NOMO-1 (cell line): Measurements from ENCODE around the gene QKI.
"Not testable (repeated sequence)": the region's sequence is repeated elsewhere in the genome, so short reads cannot be mapped to it uniquely, and the experiment has no call there.

Experiments used
- DNase-seq, 2 experiments: peaks; one replicate each; lab custom pipeline; 2025; ENCODE audit not compliant: unreplicated experiment in 2 of 2; lab: John Stamatoyannopoulos, UW

QKI gene

DNA sequence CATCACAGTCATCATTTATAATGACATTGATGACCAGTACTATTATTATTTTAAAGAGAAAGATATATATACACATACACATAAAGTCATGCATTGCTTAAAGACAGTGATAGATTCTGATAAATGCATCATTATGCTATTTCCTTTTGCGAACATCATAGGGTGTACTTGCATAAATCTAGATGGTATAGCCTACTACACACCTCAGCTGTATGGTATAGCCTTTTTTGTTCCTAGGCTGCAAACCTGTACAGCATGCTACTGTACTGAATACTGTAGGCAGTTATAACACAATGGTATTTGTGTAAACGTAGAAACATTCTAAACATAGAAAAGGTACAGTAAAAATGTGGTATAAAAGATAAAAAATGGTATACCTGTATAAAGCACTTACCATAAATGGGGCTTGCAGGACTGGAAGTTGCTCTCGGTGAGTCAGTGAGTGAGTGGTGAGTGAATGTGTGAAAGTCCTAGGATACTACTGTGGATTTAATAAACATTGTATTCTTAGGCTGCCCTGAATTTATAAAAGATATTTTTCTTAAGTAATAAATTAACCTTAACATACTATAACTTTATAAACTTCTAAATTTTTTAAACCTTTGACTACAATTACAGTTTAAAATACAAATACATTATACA lies 23.9 kb downstream of the QKI start:
- DNase-seq: no peak

DNA sequence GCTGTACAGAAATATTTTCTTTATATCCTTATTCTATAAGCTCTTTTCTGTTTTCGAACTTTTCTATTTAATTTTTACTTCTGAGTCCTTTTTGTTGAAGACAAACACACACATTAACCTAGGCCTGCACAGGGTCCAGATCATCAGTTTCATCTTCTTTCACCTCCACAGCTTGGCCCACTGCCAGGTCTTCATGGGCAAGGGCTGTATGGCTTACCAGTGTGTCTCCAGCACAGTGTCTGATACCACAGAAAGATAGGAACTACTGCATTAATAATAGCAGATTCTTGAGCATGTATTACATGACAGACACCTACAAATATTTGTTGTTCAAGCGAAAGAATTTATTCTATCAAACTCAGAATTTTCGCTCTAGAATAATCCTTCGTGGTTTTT lies 24.4 kb downstream of the QKI start:
- DNase-seq: no peak

DNA sequence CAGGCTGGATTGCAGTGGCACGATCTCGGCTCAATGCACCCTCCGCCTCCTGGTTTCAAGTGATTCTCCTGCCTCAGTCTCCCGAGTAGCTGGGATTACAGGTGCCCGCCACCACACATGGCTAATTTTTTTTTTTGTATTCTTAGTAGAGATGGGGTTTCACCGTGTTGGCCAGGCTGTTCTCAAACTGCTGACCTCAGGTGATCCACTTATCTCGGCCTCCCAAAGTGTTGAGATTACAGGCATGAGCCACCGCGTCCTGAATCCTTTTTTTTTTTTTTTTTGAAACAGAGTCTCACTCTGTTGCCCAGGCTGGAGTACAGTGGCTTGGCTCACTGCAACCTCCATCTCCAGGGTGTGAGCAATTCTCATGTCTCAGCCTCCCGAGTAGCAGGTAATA lies 24.9 kb downstream of the QKI start:
- DNase-seq: not testable (repeated sequence)

GRCh38 chr6:163439997-163440396 lies 25.5 kb downstream of the QKI start:
- no peak for DNase-seq

- no peak for DNase-seq
Measured at GRCh38 chr6:163442336-163442735, 27.8 kb downstream of the QKI start.

- DNase-seq: no peak
Measured at GRCh38 chr6:163444077-163444476, 29.6 kb downstream of the QKI start.

GRCh38 chr6:163446549-163446948 lies 32.0 kb downstream of the QKI start:
- DNase-seq: no peak

DNA sequence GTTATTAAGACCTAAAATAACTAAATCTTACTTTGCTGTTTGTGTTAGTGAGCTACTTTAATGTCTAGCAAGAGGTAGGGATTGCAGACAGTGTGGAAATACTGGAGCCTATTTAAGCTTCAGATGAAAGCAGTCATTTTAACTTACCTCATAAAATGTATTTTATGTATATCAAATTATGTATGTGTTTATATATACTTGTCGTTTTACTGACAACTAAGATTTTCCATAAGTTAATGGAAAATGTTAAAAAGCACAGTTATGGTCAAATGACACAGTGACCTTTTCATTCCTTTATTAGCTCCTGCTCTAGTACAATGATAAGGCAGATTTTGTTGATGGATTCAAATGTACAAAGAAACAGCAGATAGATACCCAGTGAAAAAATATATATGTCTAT lies 34.6 kb downstream of the QKI start:
- no peak for DNase-seq

DNA sequence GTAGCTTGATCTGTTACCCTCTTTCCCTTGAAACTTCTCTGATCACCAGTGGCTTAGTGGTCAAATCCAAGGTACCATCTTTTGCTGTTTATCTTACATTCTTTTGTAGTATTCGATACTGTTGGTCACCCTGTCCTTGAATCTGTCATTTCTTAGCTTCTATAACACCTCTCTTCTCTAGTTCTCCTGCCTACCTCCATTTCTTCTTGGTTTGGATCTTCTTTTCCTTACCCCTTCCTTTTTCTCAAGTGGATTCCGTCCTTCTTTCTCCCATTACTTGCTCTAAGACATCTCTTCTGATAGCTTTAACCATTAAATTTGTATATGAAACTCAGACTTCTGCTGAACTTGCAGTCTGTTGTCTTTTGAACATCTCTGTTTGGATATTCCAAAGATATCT lies 39.9 kb downstream of the QKI start:
- no peak for DNase-seq

GRCh38 chr6:163455552-163455951 lies 41.0 kb downstream of the QKI start:
- DNase-seq: no peak

DNA sequence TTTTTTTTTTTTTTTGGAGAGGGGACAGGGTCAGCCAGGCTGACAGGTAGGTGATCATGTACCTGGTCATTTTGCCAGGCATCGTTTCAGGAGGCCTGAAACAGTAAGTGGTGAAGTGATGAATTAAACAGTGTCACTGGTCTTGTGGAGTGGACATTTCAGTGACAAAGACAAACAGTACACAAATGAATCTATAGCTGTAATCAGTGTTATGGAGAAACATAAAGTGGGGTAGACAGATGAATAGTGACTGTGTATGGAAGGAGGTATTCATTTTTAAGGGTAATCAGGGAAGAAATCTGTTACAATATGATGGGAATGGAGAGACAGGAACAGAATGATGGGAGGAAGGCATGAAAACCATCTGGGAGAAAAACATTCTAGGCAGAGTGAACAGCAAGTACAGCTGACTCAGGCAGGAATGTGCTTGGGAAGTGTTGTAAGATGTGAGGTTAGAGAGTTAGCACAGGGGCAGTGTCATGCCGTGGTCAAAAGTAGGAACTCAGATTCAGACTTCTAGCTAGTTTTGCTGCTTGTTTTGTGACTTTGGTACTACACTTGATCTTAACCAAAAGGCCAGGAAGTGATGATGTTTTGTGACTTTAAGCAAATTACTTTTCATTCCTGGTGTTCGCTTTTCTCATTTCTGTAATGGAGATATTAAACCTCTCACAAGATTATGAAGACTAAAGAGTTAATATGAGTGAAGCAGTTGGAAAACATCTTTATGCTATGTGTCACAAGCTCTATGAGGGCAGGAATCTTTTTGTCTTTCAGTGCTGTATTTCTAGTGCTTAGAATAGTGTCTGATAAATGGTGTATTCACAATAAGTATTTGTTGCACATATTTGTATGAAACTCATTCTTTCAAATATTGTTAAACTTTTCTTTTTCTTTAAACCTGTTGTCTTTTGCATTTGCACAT lies 43.4 kb downstream of the QKI start:
- peak in 1 of 2 experiments; percentile 42 for DNase-seq

GRCh38 chr6:163459007-163459406 lies 44.5 kb downstream of the QKI start:
- DNase-seq: no peak

DNA sequence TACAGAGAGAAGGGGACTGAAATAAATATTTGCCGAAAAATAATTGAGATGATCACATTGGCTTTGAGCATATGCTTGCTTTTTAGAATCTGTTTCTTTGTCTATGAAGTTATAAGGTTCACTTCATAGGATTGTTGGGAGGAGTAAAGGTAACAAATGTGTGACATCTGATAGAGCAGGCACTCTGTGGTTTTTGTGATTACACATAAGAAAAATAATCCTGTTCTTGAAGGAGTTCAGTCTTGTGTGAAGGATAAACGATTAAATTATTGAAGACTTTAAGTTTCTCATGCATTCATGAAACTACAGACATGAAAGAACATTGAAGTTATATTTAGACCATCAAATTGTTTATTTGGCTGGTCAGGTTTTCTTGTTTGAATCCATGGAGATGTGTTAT lies 45.0 kb downstream of the QKI start:
- DNase-seq: no peak

GRCh38 chr6:163460307-163460782 lies 45.8 kb downstream of the QKI start:
- peak in 1 of 2 experiments; percentile 8 for DNase-seq

- no peak for DNase-seq
Measured at GRCh38 chr6:163461696-163462095, 47.2 kb downstream of the QKI start.

GRCh38 chr6:163463180-163463579 lies 48.7 kb downstream of the QKI start:
- DNase-seq: no peak

DNA sequence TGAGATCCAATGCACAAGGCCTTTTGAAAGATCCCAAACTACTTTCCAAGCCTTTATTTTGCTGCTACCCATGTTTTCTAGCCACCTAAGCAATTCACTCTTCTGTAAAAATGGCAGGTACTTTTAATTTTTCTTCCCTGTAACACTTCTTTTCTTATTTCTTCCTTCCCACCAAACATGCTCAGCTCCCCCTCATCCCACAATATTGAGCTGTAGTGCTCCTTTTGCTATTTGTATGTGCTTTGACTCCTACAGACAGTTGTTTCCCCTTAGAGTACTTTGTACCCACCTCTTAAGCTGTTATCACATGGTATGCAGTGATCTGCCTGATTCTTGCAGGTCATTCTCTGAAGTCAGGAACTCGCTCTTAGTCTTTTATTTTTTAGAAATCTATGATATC lies 49.3 kb downstream of the QKI start:
- DNase-seq: no peak

- no peak for DNase-seq
Measured at GRCh38 chr6:163466839-163467390, 52.4 kb downstream of the QKI start.

GRCh38 chr6:163468738-163469137 lies 54.2 kb downstream of the QKI start:
- DNase-seq: no peak

DNA sequence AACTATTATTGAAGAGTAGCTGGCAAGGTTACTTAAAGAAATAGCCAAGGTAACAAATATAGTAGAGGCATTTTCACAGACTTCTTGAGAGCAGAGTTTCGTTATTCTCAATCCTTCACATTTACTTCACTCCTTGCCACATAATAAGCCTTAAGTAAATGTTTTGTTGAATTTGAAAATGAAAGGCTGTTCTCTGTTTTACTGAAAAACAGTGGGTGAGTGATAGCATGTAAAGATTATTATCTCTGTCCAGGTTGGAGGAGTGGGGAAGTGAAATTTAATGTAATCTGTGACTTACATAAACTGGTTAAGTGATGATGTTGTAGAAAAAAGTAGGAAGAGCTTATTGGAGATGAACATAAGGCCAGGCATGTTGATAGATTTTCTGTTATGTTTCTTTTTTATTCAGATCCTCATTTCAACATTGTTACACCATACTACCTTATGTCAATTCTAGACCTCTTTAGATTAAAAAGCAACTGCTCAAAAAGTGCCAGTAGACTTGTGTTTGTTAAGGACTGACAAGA lies 55.0 kb downstream of the QKI start:
- peak in 1 of 2 experiments; percentile 61 for DNase-seq

- no peak for DNase-seq
Measured at GRCh38 chr6:163470611-163471010, 56.1 kb downstream of the QKI start.
